LNCaP clone FGC (cell line): ENCODE measurements around the gene BBX.

Experiments used
- DNase-seq: peaks from one replicate; pipeline ENCODE4 v3.0.0-alpha.2; 2011; ENCODE audit warnings: low read depth
- H3K4me3 ChIP-seq: 2 replicates; pipeline ENCODE4 v1.5.1; 2011; ENCODE audit warnings: mild to moderate bottlenecking, low read depth, low read length, control low read depth
- TF ChIP-seq, protein P1 (sequence below): IDR thresholded peaks from 2 replicates; pipeline ENCODE4 v1.5.1; 2012; ENCODE audit warnings: mild to moderate bottlenecking; ENCODE audit not compliant: control insufficient read depth, insufficient read depth; ENCODE audit errors: extremely low read depth

BBX gene

DNA sequence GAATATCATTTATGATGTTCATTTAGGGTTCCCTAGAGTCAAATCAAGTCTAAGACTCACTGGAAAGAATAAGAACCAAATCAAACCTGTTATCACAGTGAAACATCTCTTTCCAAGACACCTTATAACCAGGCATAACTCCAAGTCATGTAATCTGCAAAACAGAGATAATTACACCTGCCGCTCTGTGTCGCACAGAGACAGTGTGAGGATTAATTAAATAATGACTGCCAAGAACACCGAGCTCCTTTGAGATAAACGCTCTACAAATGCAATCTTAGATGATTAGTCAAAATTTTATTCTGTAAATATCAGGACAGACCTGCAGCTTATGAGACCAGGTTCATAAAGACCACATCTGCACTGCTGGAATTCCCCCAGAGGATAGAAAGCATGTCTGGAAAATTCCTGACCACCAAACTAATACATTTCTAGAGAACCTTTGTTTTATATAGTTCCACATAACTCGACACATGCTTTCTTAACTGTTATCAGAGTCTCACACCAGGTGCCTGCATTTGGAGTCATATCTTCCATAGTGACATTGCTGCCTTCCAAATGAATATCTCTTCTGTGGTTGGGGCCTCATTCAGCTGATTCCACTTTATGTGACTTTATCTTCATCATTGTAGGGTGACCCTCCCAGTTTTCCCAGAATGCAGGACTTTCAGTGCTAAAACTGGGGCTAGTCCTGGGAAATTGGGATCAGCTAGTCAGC, 315.3 kb downstream of the BBX start:
- H3K4me3 ChIP-seq: no peak overlapping the region
- DNase-seq: no peak
- TF ChIP-seq, protein P1, sequence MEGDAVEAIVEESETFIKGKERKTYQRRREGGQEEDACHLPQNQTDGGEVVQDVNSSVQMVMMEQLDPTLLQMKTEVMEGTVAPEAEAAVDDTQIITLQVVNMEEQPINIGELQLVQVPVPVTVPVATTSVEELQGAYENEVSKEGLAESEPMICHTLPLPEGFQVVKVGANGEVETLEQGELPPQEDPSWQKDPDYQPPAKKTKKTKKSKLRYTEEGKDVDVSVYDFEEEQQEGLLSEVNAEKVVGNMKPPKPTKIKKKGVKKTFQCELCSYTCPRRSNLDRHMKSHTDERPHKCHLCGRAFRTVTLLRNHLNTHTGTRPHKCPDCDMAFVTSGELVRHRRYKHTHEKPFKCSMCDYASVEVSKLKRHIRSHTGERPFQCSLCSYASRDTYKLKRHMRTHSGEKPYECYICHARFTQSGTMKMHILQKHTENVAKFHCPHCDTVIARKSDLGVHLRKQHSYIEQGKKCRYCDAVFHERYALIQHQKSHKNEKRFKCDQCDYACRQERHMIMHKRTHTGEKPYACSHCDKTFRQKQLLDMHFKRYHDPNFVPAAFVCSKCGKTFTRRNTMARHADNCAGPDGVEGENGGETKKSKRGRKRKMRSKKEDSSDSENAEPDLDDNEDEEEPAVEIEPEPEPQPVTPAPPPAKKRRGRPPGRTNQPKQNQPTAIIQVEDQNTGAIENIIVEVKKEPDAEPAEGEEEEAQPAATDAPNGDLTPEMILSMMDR: no peak

GRCh38 chr3:107841831-107842230, 319.1 kb downstream of the BBX start:
- DNase-seq: no peak
- H3K4me3 ChIP-seq: no peak overlapping the region
- TF ChIP-seq, protein P1: no peak

DNA sequence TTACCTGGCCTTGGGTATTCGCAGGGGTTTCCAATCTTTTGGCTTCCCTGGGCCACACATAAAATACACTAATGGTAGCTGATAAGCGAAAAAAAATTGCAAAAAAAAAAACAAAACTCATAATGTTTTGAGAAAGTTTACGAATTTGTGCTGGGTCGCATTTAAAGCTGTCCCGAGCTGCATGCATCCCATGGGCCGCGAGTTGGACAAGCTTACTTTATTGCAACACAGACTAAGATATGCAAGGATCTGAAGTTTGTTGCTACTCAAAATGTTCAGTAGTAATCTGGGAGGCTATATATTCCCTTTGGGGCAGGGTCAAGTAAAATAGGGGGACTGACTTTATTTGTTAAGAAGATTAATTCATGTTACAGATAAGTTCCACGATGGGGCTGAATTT, 320.2 kb downstream of the BBX start:
- no peak for DNase-seq
- TF ChIP-seq, protein P1: no peak
- H3K4me3 ChIP-seq: no peak overlapping the region

GRCh38 chr3:107845380-107846278, 322.9 kb downstream of the BBX start:
- TF ChIP-seq, protein P1: no peak
- 0 out of 2 replicates have a peak overlapping the region, but pooled peaks have one; percentile 16 for H3K4me3 ChIP-seq
- DNase-seq: no peak

DNA sequence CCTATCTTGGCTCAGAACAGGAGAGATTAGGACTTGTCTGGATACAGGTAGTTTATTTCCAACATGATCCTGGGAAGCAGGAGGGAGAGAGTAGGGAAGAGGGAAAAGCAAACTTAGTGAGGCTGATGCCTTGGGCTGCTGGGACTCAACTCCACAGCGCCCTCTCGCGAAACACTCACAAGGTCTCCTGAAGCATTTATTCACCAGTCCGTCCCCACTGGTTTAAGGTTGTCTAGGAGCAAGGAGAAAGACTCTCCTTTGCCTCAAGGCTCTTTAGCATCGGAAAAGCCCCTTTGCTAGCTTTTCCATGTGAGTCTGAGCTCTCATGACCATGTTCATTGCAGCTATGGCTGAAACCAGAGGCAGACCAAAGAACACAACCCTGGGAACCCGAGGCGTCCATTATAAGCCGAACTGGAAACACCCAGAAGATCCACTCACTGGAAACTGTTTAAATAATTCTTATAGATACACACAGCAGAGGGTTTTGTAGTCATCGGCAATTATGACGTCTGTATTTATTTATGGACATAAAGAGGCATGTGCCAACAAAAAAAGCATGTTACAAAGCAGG, 323.6 kb downstream of the BBX start:
- no peak overlapping the region for H3K4me3 ChIP-seq
- peak; percentile 50 for DNase-seq
- TF ChIP-seq, protein P1: peak; percentile 87

- TF ChIP-seq, protein P1: no peak
- DNase-seq: no peak
- H3K4me3 ChIP-seq: no peak overlapping the region
Measured at GRCh38 chr3:107847791-107848190, 325.0 kb downstream of the BBX start.
